GM23338 (cell line): ENCODE measurements around the gene GDPD5. TPM values are rescaled to one million over a fixed set of nuclear protein-coding genes. Genes with fewer than 3 reads are reported as not detected.

Source experiments
- ATAC-seq: fragments of 200-7000 bp; cut with Tn5 transposase; 3 replicates; pipeline ENCODE4 v1.9.1; 2020
- DNase-seq: peaks from one replicate; pipeline ENCODE4 v3.0.0-alpha.2; 2015; ENCODE audit warnings: low spot score
- H2AFZ ChIP-seq: fragments of 200-600 bp; sonication (generic); 2 replicates; pipeline ENCODE4 v1.8.0; 2016; ENCODE audit warnings: antibody characterized with exemption, mild to moderate bottlenecking, moderate library complexity
- H3F3A ChIP-seq: fragments of 200-600 bp; sonication (generic); replicated peaks from 2 replicates; pipeline ENCODE4 v1.8.0; 2017; ENCODE audit warnings: antibody characterized with exemption, mixed run types, low read depth
- H3K27ac ChIP-seq: fragments of 200-600 bp; sonication (generic); 2 replicates; pipeline ENCODE4 v1.6.1; 2016; ENCODE audit warnings: low read depth
- H3K27me3 ChIP-seq: fragments of 200-600 bp; sonication (generic); 2 replicates; pipeline ENCODE4 v1.8.0; 2016; ENCODE audit warnings: mild to moderate bottlenecking, mixed run types, moderate library complexity; ENCODE audit not compliant: insufficient read depth
- H3K36me3 ChIP-seq: fragments of 200-600 bp; sonication (generic); 2 replicates; pipeline ENCODE4 v1.8.0; 2016; ENCODE audit warnings: mild to moderate bottlenecking; ENCODE audit not compliant: insufficient read depth
- H3K4me1 ChIP-seq: fragments of 200-600 bp; sonication (generic); 2 replicates; pipeline ENCODE4 v1.8.0; 2016; ENCODE audit warnings: mild to moderate bottlenecking, moderate library complexity; ENCODE audit not compliant: insufficient read depth
- H3K4me2 ChIP-seq: fragments of 200-600 bp; sonication (generic); 2 replicates; pipeline ENCODE4 v1.7.1; 2017; ENCODE audit warnings: mixed run types
- H3K4me3 ChIP-seq: fragments of 200-600 bp; sonication (generic); 2 replicates; pipeline ENCODE4 v1.6.1; 2016; ENCODE audit warnings: mixed run types
- H3K79me2 ChIP-seq: fragments of 200-600 bp; sonication (generic); replicated peaks from 2 replicates; pipeline ENCODE4 v1.8.0; 2017; ENCODE audit warnings: mild to moderate bottlenecking; ENCODE audit not compliant: insufficient read depth
- H3K9me2 ChIP-seq: fragments of 200-600 bp; sonication (generic); 2 replicates; pipeline ENCODE4 v1.8.0; 2017; ENCODE audit not compliant: insufficient read depth
- H4K20me1 ChIP-seq: fragments of 200-600 bp; sonication (generic); replicated peaks from 2 replicates; pipeline ENCODE4 v1.8.0; 2017; ENCODE audit warnings: mild to moderate bottlenecking; ENCODE audit not compliant: insufficient read depth
- H3K27ac Mint-ChIP-seq: 2 replicates; pipeline ENCODE4 v1.8.0; 2020; ENCODE audit warnings: inconsistent platforms, mild to moderate bottlenecking, moderate library complexity, mixed read lengths
- H3K27me3 Mint-ChIP-seq: 3 replicates; pipeline ENCODE4 v1.8.0; 2022; ENCODE audit warnings: low read depth, mild to moderate bottlenecking, moderate library complexity, mixed read lengths, inconsistent platforms; ENCODE audit not compliant: insufficient read depth, poor library complexity
- H3K36me3 Mint-ChIP-seq: 3 replicates; pipeline ENCODE4 v1.8.0; 2021; ENCODE audit warnings: low read depth, mild to moderate bottlenecking, inconsistent platforms, moderate library complexity, mixed read lengths
- H3K4me1 Mint-ChIP-seq: 3 replicates; pipeline ENCODE4 v1.8.0; 2020; ENCODE audit warnings: mild to moderate bottlenecking, inconsistent platforms, mixed read lengths
- H3K4me3 Mint-ChIP-seq: 3 replicates; pipeline ENCODE4 v1.8.0; 2021; ENCODE audit warnings: moderate library complexity, mild to moderate bottlenecking, inconsistent platforms, mixed read lengths
- H3K9me3 Mint-ChIP-seq: 3 replicates; pipeline ENCODE4 v1.8.0; 2020; ENCODE audit warnings: moderate library complexity, mild to moderate bottlenecking, inconsistent platforms, mixed read lengths
- CREB1 ChIP-seq: fragments of 250-450 bp; sonication (Bioruptor Pico); IDR thresholded peaks from 2 replicates; pipeline ENCODE4 v1.5.0; 2020; ENCODE audit warnings: low read depth, mild to moderate bottlenecking, moderate library complexity
- CTCF ChIP-seq, 2 experiments: fragments of 200-600 bp in 1 of 2; sonication (generic) in 1 of 2; conservative IDR thresholded peaks; 2 replicates each; pipeline versions ENCODE4 v1.5.1 to v1.6.1; 2016 to 2017; ENCODE audit warnings: antibody characterized with exemption in 2 of 2, low read depth in 2 of 2, mild to moderate bottlenecking in 2 of 2, moderate library complexity in 1 of 2
- EZH2 ChIP-seq: fragments of 200-600 bp; sonication (generic); IDR thresholded peaks from one replicate; pipeline ENCODE4 v1.8.0; 2017; ENCODE audit warnings: antibody characterized with exemption, mild to moderate bottlenecking, low read depth; ENCODE audit not compliant: unreplicated experiment
- EZH2phosphoT487 ChIP-seq: fragments of 200-600 bp; sonication (generic); IDR thresholded peaks from one replicate; pipeline ENCODE4 v1.8.1; 2018; ENCODE audit warnings: antibody characterized with exemption; ENCODE audit not compliant: unreplicated experiment
- JUNB ChIP-seq: IDR thresholded peaks from one replicate; pipeline ENCODE4 v1.6.1; 2016; ENCODE audit warnings: antibody characterized with exemption; ENCODE audit not compliant: unreplicated experiment
- REST ChIP-seq: IDR thresholded peaks from one replicate; pipeline ENCODE4 v1.6.1; 2018; ENCODE audit warnings: antibody characterized with exemption; ENCODE audit not compliant: unreplicated experiment
- ZNF114 ChIP-seq: fragments of 250-450 bp; sonication (Bioruptor Pico); IDR thresholded peaks from 2 replicates; pipeline ENCODE4 v1.5.0; 2020; ENCODE audit warnings: mild to moderate bottlenecking, moderate library complexity
- polyA plus RNA-seq: library from polyadenylated mRNA; unstranded; fragments of >200 nt; fragmentation: Nextera tagmentation; extraction: Ambion mirVana; gene quantifications from 2 replicates; pipeline ENCODE4 v1.2.1, GENCODE V29; 2016
- total RNA-seq: library from RNA; depleted of rRNA; stranded (reverse); fragments of >200 nt; shearing (Covaris generic); gene quantifications from 2 replicates; pipeline ENCODE4 v1.2.3, GENCODE V29; 2014
- TF ChIP-seq, protein P1 (sequence below): fragments of 250-450 bp; sonication (Bioruptor Pico); IDR thresholded peaks from 2 replicates; pipeline ENCODE4 v1.5.0; 2020; ENCODE audit warnings: mild to moderate bottlenecking, moderate library complexity
- TF ChIP-seq, protein P2 (sequence below): IDR thresholded peaks from 2 replicates; pipeline ENCODE4 v1.6.1; 2016; ENCODE audit warnings: antibody characterized with exemption

The GDPD5 gene
- total and polyA plus RNA-seq, 2 experiments from 2014 or later: 1.6 to 4.9 TPM

DNA sequence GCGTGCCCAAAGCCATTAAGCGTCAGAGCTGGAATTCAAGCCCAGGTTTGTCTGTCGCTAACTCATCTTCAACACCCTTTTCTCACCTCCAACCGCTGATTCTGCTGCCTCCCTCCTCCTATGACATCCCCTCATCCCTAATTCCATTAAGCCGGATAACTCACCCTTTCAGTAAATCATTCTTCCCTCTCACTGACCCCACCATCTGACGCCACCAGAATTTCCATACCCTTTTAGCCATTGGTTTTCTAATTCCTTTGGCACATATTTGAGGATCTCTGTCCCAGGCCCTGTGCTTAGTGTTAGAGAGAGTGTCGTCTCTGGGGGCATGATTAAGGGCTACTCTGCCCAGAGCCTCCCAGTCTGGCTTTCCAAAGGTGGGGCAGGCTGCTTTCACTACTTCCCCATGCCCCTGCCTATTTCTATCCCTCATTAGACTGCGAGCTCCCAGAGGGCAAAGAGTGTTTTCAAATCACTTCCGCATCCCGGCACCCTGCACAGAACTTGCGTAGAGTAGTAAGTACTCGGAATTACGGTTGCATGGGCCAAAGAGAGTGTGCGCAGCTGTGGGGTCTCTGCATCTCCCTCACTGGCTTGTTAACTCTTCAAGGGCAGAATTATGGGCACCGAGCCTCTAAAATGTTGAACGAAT lies 96.6 kb downstream of the GDPD5 start (continued):
- TF ChIP-seq REST (no peak), EZH2phosphoT487 (no peak), CREB1 (no peak), JUNB (no peak), ZNF114 (CRISPR knock-in tag) (no peak)

- peaks cover 64% of the 10 kb centered on the region for H3K27me3 ChIP-seq
- no peak overlapping the region for H3K4me3 ChIP-seq
- no peak overlapping the region for H3K4me2 ChIP-seq
- no peak overlapping the region for H3K4me3 Mint-ChIP-seq
- H3K27ac ChIP-seq: no peak overlapping the region
- peaks cover 20% of the 10 kb centered on the region for H3K36me3 Mint-ChIP-seq
- no peak; the same call in 2 of the 3 replicates for ATAC-seq
- peaks cover 61% of the 10 kb centered on the region for H3K27me3 Mint-ChIP-seq
- peaks cover 21% of the 10 kb centered on the region for H3K9me3 Mint-ChIP-seq
- H3F3A ChIP-seq: peaks cover 6% of the 10 kb centered on the region; the same call in 1 of the 2 replicates
- peak; percentile 87 for DNase-seq
- H3K4me1 ChIP-seq: peaks cover 18% of the 10 kb centered on the region
- no peak overlapping the region for H2AFZ ChIP-seq
- H3K27ac Mint-ChIP-seq: no peak overlapping the region
- H3K9me2 ChIP-seq: no peaks in the 10 kb centered on the region
- no peaks in the 10 kb centered on the region for H3K79me2 ChIP-seq
- H3K36me3 ChIP-seq: no peaks in the 10 kb centered on the region
- H4K20me1 ChIP-seq: no peaks in the 10 kb centered on the region; the same call in 1 of the 2 replicates
- peaks cover 34% of the 10 kb centered on the region for H3K4me1 Mint-ChIP-seq
- TF ChIP-seq JUNB (no peak), ZNF114 (CRISPR knock-in tag) (no peak), CTCF (conservative IDR thresholded peaks at IDR 0.05; ENCODE audit: low read depth in 2 of 2) (no peak), EZH2 (no peak)
- TF ChIP-seq, protein P1, sequence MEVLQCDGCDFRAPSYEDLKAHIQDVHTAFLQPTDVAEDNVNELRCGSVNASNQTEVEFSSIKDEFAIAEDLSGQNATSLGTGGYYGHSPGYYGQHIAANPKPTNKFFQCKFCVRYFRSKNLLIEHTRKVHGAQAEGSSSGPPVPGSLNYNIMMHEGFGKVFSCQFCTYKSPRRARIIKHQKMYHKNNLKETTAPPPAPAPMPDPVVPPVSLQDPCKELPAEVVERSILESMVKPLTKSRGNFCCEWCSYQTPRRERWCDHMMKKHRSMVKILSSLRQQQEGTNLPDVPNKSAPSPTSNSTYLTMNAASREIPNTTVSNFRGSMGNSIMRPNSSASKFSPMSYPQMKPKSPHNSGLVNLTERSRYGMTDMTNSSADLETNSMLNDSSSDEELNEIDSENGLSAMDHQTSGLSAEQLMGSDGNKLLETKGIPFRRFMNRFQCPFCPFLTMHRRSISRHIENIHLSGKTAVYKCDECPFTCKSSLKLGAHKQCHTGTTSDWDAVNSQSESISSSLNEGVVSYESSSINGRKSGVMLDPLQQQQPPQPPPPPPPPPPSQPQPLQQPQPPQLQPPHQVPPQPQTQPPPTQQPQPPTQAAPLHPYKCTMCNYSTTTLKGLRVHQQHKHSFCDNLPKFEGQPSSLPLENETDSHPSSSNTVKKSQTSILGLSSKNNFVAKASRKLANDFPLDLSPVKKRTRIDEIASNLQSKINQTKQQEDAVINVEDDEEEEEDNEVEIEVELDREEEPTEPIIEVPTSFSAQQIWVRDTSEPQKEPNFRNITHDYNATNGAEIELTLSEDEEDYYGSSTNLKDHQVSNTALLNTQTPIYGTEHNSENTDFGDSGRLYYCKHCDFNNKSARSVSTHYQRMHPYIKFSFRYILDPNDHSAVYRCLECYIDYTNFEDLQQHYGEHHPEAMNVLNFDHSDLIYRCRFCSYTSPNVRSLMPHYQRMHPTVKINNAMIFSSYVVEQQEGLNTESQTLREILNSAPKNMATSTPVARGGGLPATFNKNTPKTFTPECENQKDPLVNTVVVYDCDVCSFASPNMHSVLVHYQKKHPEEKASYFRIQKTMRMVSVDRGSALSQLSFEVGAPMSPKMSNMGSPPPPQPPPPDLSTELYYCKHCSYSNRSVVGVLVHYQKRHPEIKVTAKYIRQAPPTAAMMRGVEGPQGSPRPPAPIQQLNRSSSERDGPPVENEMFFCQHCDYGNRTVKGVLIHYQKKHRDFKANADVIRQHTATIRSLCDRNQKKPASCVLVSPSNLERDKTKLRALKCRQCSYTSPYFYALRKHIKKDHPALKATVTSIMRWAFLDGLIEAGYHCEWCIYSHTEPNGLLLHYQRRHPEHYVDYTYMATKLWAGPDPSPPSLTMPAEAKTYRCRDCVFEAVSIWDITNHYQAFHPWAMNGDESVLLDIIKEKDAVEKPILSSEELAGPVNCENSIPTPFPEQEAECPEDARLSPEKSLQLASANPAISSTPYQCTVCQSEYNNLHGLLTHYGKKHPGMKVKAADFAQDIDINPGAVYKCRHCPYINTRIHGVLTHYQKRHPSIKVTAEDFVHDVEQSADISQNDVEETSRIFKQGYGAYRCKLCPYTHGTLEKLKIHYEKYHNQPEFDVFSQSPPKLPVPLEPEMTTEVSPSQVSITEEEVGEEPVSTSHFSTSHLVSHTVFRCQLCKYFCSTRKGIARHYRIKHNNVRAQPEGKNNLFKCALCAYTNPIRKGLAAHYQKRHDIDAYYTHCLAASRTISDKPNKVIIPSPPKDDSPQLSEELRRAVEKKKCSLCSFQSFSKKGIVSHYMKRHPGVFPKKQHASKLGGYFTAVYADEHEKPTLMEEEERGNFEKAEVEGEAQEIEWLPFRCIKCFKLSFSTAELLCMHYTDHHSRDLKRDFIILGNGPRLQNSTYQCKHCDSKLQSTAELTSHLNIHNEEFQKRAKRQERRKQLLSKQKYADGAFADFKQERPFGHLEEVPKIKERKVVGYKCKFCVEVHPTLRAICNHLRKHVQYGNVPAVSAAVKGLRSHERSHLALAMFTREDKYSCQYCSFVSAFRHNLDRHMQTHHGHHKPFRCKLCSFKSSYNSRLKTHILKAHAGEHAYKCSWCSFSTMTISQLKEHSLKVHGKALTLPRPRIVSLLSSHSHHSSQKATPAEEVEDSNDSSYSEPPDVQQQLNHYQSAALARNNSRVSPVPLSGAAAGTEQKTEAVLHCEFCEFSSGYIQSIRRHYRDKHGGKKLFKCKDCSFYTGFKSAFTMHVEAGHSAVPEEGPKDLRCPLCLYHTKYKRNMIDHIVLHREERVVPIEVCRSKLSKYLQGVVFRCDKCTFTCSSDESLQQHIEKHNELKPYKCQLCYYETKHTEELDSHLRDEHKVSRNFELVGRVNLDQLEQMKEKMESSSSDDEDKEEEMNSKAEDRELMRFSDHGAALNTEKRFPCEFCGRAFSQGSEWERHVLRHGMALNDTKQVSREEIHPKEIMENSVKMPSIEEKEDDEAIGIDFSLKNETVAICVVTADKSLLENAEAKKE (CRISPR knock-in tag): no peak
- TF ChIP-seq, protein P2, sequence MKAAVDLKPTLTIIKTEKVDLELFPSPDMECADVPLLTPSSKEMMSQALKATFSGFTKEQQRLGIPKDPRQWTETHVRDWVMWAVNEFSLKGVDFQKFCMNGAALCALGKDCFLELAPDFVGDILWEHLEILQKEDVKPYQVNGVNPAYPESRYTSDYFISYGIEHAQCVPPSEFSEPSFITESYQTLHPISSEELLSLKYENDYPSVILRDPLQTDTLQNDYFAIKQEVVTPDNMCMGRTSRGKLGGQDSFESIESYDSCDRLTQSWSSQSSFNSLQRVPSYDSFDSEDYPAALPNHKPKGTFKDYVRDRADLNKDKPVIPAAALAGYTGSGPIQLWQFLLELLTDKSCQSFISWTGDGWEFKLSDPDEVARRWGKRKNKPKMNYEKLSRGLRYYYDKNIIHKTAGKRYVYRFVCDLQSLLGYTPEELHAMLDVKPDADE: no peak
Observed at GRCh38 chr11:75428281-75428724, 97.4 kb downstream of the GDPD5 start.
